HG03460 (cell line): ENCODE data around the gene KLRF2.
"Not testable (repeated sequence)": the region's sequence is repeated elsewhere in the genome, so short reads cannot be mapped to it uniquely, and the experiment has no call there.

Experiments
- ATAC-seq: cut with Tn5 transposase; IDR thresholded peaks from one replicate; pipeline ENCODE4 v1.9.1; 2021; ENCODE audit not compliant: unreplicated experiment

The KLRF2 gene

GRCh38 chr12:9881246-9881645 is at the start of gene KLRF2:
Gene KLRF2 (plus strand): TSS chr12:9881489. CDS start chr12:9881596, 107 bp downstream.
- ATAC-seq, result no peak

- no peak for ATAC-seq
Observed at GRCh38 chr12:9831720-9832119, 49.6 kb upstream of the KLRF2 start.

- ATAC-seq, result no peak
Observed at GRCh38 chr12:9843407-9843806, 37.9 kb upstream of the KLRF2 start.

- ATAC-seq, result no peak
Observed at GRCh38 chr12:9848899-9849298, 32.4 kb upstream of the KLRF2 start.

GRCh38 chr12:9851050-9851449 is 30.2 kb upstream of the KLRF2 start:
- ATAC-seq, result no peak

- ATAC-seq, result no peak
Observed at GRCh38 chr12:9851927-9852326, 29.4 kb upstream of the KLRF2 start.

- no peak for ATAC-seq
Observed at GRCh38 chr12:9856151-9856550, 25.1 kb upstream of the KLRF2 start.

- ATAC-seq, result no peak
Observed at GRCh38 chr12:9856894-9857293, 24.4 kb upstream of the KLRF2 start.

- no peak for ATAC-seq
Observed at GRCh38 chr12:9858135-9858534, 23.2 kb upstream of the KLRF2 start.

- ATAC-seq, result no peak
Observed at GRCh38 chr12:9864913-9865675, 16.2 kb upstream of the KLRF2 start.

GRCh38 chr12:9866860-9867269 is 14.4 kb upstream of the KLRF2 start:
- ATAC-seq, result no peak

GRCh38 chr12:9867531-9867930 is 13.8 kb upstream of the KLRF2 start:
- ATAC-seq, result no peak

GRCh38 chr12:9868311-9868801 is 12.9 kb upstream of the KLRF2 start:
- ATAC-seq, result no peak

- ATAC-seq, result no peak
Observed at GRCh38 chr12:9868951-9869306, 12.4 kb upstream of the KLRF2 start.

- no peak for ATAC-seq
Observed at GRCh38 chr12:9869307-9870161, 11.8 kb upstream of the KLRF2 start, which contains the start of gene CLEC2B. Gene CLEC2B (minus strand): TSS chr12:9869354.

GRCh38 chr12:9870286-9870866 is 10.9 kb upstream of the KLRF2 start:
- ATAC-seq, result no peak

GRCh38 chr12:9872162-9872561 is 9.1 kb upstream of the KLRF2 start:
- no peak for ATAC-seq

GRCh38 chr12:9872742-9873141 is 8.5 kb upstream of the KLRF2 start:
- ATAC-seq, result no peak

- not testable (repeated sequence) for ATAC-seq
Observed at GRCh38 chr12:9876120-9876519, 5.2 kb upstream of the KLRF2 start.

- no peak for ATAC-seq
Observed at GRCh38 chr12:9880532-9881078, 684 bp upstream of the KLRF2 start.

GRCh38 chr12:9881988-9882387 is 699 bp downstream of the KLRF2 start:
- ATAC-seq, result no peak
